Stimulated activated CD4-positive, alpha-beta T cell treated with anti-CD3 and anti-CD28 coated beads, TNF-alpha, amount 100 ng/mL, for 1 hour (primary cell): ENCODE data around the gene B4GALT7.
"Not testable (repeated sequence)": the region's sequence is repeated elsewhere in the genome, so short reads cannot be mapped to it uniquely, and the experiment has no call there.

Experiments
- DNase-seq, 3 donors: peaks; one replicate each; pipeline ENCODE4 v3.0.0-alpha.2; 2020; ENCODE audit warnings: low read depth in 3 of 3, low spot score in 1 of 3

Gene B4GALT7, protein sequence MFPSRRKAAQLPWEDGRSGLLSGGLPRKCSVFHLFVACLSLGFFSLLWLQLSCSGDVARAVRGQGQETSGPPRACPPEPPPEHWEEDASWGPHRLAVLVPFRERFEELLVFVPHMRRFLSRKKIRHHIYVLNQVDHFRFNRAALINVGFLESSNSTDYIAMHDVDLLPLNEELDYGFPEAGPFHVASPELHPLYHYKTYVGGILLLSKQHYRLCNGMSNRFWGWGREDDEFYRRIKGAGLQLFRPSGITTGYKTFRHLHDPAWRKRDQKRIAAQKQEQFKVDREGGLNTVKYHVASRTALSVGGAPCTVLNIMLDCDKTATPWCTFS

DNA sequence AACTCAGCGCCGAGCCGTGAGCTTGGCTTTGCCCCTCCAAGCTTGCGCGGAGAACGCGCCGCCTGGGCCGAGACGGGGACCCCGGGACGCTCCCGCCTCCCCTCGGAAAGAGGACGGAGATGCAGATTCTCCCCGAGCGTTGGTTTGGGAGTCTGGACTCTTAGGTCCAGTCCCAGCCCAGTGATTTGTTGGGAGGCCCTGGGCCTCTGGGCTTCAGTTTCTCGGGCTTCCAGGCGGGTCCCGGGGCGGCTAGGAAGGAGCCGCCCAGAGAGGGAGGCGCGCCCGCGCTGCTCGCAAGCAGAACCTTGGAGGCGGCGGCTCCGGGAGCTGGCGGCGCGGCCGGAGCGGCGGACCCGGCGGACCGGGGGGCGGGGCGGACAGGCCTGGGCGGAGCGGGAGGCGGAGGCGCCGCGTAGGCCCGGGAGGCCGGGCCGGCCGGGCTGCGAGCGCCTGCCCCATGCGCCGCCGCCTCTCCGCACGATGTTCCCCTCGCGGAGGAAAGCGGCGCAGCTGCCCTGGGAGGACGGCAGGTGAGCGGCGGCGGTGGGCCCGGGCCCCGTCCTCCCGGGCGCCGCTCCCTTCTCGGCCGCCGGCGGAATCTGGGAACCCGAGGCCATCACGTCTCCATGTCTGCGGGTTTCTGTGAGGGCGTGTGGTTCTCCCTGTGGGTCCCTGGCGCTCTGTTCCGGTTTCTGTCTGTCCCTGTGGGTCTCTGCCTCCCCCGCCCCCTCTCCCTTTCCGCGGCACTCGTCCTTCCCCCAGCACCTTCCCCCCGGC, at the start of gene B4GALT7:
B4GALT7 (plus strand) TSS at position 402 of the 777 bp plus-strand sequence; CDS start at position 481, 79 bp downstream.
- DNase-seq: peak; percentile 60 to 87 (median 76)

DNA sequence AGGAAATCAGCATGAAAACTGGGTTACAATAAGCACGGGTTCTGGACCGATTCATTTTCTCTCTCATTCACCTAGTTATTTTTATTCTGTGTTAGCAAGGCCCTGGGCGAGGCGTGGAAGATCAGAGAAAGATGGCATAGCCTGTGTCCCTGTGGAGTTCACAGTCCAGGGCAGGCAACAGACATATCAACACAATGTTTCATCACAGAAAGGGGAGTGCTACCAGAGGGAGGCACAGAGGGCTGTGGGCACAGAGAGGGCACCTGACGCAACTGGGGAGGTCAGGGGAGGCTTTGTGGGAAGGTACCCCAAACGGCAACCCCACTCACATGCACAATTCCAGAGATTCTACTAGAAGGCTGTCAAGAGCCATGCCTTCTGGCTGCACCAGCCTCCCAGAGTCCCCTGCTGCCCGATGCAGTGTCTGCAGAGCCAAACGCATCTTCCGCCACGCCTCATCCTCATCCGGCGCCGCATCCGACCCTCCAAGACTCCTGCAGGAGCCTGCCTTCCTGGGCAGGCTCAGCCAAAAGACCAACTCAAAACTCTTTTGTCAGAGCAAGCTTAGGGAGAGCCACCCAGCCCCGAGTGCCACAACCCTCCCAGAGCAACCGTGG, 47.0 kb upstream of the B4GALT7 start:
- no peak for DNase-seq

DNA sequence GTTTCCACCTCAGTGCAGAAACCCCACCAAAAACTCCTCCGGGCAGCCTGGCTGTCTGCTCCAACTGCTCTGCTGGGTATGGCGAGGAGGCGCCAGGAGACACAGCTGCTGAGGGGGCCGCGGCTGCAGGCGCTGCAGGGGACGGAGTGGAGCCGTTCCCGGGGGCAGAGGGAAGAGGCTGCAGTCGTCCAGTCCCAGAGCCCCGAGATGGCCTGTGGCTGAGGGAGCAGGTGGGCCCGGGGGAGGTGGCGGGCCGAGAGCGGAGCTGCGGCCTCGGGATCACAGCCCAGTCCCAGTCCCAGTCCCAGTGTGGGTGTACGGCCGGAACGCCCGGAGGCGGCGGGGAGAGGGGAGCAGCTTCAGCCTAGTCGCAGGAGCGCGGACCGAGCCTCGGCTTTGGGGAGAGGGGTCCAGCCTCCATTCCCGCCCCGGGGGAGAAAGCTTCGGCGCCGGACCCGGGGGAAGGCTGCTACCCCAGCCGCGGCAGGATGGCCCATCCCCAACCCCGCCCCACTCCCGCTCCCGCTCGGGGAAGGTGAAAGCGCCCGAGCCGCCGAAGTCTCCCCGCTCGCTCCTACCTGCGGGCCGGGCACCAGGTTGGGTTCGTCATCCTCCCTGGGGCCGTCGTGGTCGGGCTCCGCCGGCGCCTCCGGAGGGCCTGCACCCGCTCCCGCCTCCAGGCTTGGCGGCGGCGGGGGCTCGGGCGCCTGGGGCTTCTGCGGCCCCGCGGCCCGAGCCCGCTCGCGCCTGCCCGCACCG, 46.1 kb upstream of the B4GALT7 start:
- peak in 1 of 3 donors; percentile 29 for DNase-seq

DNA sequence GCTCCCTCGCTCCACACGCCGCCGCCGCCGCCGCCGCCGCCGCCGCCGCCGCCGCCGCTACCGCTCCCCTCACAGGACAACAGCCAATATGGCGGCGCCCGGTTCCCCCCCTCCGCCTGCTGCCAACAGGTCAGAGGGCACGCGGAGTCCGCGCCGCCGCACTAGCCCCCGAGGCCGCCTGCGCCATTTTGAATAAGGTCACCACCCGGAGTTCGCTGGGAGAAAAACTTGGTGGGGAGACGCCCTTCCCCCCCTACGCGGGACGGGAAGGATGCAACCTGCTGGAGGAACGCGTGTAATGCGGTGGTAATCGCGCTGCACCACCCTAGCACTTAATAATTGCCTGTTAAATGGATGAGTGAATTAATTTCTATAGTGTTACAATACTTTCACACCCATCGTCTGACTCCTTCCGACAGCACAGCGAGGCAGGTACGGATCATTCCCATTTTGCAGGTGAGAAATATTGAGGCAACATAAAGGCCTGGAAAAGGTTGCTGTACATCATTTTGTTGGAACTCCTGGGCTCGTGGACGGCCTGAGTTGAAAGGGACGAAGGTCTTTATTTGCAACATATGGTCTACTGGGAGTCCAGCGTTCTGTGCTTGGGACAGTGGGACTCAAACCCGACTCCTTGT, 45.3 kb upstream of the B4GALT7 start, which contains the start of gene FAM193B:
FAM193B (minus strand) TSS at position 90 of the 638 bp plus-strand sequence. CDS start 105 bp downstream, outside the sequence.
- peak; percentile 85 to 96 (median 91) for DNase-seq

DNA sequence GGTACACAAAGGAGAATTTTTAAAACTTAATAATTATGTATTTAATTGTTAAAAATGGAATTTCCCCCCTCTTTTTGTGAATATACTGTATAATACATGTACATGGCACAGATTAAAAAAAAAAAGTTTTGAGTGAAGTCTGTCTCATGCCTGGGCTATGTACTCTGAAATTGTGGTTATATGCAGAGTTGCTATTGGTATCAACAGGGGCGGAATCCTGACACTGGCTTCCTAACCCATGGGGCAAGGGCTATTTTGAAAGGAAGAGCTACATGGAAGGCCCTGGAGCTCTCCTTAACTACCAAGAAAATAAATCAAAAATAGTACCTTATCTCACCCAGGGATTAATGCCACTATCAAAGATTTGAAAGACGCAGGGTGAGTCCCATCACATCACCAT, 44.7 kb upstream of the B4GALT7 start:
- DNase-seq: no peak

DNA sequence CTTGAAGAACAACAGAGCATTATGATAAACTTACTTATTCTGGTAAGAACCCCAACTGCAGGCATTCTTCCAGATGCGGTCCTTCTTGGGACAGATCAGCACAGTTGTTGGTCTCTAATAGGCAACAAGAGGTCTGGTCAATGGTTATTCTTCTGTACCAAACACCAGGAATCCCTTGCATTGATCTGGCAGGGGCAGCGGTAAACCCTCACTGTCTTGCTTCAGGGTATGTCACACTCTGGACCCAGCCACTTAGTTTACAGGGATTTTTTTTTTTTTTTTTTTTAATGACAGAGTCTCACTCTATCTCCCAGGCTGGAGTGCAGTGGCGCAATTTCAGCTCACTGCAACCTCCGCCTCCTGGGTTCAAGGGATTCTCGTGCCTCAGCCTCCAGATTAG, 44.3 kb upstream of the B4GALT7 start:
- DNase-seq: no peak

DNA sequence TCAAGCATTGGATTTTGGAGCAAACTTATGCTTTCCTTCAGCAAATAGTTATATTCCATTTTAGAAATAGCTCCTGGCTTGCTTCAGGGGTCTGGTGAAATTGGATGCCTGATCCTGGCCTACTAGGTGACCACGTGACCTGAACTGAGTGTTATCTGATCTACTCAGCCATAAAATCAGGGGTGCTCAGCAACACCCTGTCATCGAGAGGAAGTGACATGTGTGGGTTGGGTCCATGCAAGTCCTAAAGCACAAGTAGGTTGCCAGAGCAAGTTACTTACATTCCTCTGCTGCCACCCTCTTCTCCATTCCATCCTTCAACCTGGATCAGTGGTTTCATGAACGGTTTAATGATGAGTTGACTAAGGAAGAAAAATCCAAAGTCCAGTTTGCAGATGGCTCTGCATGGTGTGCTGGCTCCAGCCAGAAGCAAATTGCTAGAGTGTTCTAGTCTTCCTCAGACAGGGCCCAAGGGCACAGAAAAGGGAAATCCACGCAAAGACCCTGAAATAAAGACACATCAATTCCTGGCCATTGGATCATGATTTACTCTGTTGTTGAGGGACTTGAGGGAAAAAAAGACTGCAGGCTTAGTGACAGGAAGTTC, 42.8 kb upstream of the B4GALT7 start:
- DNase-seq: no peak

DNA sequence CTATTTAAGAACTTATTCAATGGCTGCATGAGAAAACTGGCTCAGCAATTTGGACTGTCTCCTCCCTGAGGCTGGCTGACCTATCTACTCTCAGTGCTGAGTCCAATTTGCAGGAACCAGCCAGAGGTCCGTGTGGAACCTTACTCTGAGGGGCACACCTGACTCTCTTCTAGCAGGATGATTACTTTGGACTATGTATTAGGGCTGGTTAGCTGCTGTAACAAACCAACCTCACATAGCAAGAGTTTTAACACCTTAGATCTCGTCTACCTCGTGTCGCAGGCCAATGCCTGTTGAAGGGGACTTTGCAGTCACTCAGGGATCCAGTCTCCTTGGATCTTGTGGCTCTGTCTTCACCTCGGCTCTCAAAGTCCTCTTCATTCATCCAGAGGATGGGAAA, 42.1 kb upstream of the B4GALT7 start:
- DNase-seq: no peak

DNA sequence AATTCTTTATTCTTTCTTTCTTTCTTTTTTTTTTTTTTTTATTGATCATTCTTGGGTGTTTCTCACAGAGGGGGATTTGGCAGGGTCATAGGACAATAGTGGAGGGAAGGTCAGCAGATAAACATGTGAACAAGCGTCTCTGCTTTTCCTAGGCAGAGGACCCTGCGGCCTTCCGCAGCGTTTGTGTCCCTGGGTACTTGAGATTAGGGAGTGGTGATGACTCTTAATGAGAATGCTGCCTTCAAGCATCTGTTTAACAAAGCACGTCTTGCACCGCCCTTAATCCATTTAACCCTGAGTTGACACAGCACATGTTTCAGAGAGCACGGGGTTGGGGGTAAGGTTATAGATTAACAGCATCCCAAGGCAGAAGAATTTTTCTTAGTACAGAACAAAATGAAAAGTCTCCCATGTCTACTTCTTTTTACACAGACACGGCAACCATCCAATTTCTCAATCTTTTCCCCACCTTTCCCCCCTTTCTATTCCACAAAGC, 40.4 kb upstream of the B4GALT7 start:
- not testable (repeated sequence) for DNase-seq

DNA sequence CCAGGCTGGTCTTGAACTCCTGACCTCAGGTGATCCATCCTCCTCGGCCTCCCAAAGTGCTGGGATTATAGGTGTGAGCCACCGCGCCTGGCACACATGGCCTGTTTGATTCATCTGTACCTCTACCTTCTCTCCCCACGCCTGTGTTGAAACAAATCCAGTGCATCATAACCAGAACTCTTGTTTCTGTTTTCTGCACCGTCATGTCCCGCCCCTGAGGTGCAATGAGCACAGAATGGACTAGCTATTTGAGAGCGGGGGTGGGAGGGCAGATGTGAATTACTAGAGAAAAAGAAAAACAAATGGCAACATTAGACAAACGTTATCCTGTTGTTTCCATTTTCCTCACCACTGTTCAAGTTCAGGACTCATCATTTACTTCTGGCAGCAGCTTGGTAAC, 34.9 kb upstream of the B4GALT7 start:
- DNase-seq: no peak

DNA sequence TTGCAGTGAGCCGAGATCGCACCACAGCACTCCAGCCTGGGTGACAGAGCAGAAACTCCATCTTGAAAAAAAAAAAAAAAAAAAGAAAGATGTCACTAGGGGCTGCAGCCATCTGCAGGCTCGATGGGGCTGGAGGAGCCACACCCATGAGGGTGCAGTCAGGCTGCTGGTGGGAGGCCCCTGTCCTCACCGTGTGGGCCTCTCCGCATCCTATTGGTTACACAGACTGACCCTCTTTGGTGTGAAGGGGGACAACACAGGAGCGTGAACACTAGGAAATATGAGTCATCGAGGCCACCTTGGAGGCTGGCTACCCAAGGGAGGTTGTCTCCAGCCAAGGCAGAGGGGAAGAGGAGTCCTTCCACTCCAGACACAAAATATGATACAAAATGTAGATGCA, 31.6 kb upstream of the B4GALT7 start:
- DNase-seq: no peak

DNA sequence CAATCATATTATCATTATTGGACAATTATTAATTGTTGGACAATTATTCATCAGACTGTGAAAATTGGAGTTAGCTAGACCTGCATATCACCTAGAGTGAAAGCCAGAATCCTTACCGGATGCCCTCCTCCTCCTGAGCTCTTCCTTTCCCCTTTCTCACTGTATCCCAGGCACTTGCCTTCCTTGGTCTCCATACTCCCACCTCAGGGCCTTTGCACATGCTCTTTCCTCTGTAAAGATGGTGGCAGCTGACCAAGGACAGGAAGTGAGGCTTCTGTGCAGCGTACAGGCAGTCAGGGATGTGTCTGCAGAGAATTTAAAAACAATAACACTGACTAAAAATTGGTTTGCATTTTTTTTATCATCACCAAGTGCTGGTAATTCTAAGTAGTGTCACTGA, 30.0 kb upstream of the B4GALT7 start:
- DNase-seq: no peak

DNA sequence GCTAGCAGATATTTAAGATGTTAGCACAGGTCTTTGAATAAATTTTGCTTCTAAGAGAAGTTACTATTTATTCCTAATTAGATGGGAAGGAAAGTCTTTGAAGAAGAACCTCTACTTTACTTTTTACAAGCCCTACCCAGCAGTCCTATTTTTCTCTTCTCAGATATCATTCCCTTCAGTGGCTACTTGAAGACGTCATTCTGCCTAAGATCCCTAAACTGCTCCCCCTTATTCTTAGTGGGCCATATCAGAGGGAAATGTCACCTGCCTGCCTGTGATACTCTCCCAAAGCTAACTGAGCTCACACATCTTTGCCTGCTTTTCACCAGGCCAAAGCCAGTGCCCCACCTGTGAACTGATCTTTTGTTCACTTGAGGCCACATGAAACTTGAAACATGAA, 24.4 kb upstream of the B4GALT7 start:
- no peak for DNase-seq

DNA sequence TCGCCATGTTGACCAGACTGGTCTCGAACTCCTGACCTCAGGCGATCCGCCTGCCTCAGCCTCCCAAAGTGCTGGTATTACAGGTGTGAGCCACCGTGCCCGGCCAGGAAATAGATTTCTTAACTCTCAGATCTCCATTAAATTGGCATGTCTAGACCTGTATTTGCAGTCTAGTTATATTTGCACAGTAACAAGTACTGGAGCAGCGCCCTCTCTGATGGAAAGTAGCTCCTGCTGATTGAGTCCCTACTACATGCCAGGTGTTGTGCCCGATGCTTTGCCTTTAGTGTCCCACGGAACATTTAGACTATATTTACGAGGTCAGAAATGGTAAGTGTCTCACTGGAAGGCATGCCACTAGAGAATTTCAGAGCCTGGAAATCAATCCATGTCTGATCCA, 23.8 kb upstream of the B4GALT7 start:
- DNase-seq: no peak

DNA sequence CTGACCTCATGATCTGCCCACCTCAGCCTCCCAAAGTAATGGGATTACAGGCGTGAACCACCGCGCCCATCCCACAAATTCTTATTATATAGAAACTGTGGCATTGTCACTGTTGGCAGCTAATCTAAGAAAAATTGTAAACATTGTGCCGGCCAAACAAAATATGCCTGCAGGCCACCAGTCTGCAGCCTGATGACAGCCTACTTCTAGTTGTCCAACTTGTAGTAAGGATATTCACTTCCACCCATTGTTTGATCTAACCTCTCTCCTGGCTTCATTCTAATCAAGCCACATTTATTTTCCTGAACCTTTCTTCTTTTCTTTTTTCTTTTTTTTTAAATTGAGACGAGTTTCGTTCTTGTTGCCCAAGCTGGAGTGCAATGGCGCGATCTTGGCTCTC, 21.6 kb upstream of the B4GALT7 start:
- DNase-seq: no peak

DNA sequence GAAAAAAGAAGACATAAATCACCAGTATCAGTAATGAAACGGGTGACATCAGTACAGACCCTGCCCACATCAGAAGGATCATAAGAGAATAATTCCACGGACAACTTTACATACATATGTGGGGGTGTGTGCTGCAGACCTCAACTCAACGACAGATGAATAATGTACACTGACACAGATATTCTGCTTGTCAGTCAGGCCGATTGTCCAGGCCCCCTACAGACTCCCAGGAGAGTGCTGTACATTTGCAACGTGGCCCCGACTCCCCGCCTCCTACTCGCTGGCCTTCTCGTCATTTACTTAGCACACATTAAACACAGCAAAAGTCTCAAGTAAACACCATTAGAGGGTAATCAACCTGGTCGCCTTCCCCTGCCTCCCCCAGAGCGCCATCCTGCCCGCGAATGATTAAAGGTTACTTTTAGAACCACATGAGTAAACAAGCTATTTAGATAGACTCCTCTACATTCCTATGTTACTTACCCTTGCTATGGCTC, 11.5 kb upstream of the B4GALT7 start:
- DNase-seq: no peak

DNA sequence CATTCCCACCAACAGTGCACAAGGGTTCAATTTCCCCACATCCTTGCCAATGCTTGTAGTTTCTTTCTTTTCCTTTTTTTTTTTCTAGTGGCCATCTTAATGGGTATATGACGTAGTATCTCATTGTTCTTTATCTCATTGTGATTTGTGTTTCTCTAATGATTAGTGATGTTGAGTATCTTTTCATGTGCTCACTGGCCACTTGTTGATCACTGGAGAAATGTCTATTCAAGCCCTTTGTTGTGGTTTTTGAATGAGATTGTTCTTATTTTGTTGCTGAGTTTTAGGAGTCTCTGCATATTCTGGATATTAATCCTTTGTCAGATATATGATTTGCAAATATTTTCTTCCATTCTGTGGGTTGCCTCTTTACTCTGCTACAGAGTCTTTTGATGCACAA, 9.5 kb upstream of the B4GALT7 start:
- DNase-seq: no peak

DNA sequence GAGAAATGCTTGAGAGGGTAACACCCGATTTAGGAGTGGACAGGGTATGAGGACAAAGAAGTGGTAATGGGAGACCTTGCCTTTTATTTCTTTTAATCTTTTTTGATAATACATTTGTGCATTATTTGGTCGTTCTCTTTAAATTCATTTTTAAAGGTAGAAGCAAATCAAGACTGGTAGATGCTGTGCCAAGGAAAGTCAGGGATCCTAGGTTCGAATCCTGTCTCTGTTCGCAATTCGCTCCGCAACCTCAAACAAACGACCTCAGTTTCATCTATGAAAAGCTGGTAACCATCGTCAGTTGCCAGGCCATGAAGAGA, 8.3 kb upstream of the B4GALT7 start:
- DNase-seq: no peak

DNA sequence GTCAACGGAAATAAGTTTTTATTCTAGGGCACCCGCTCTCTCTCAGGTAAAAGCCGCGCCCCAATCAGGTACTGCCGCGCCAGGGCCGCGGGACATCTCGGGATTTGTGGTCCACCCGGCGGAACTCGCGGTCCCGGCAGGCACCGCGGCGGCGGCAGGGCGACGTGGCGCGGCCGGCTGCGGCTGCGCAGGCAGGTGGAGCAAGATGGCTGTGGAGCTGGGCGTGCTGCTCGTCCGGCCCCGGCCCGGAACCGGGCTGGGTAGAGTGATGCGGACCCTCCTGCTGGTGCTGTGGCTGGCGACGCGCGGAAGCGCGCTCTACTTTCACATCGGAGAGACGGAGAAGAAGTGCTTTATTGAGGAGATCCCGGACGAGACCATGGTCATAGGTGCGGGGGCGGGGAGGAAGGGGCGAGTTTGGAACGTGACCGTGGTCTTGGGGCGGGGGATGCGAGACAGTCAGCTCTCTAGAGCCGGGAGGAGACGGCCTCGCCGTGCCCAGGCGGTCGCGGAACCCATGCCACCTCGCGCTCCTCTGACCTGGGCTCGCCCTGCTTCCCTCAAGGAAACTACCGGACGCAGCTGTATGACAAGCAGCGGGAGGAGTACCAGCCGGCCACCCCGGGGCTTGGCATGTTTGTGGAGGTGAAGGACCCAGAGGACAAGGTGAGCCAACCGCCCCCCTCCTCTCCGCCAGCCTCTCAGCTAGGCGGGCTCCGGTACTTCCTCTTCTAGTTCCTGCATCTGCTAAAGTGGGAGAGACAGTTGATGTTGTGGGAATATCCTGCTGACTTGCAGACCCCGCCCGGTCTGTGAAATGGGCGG, 7.7 kb upstream of the B4GALT7 start, which contains the start of gene TMED9:
TMED9 (plus strand) TSS at position 194 of the 825 bp plus-strand sequence; CDS start at position 206, 12 bp downstream.
- peak; percentile 63 to 83 (median 75) for DNase-seq
